Mesenchymal stem cell (in vitro differentiated cells and primary cell): ENCODE measurements around the gene ACTRT3.
A peak's percentile ranks its signal among the peaks of the same experiment; 100 is the strongest.

ENCODE experiments used
- DNase-seq: peaks from one replicate; pipeline ENCODE4 v3.0.0-alpha.2; 2013
- H2AFZ ChIP-seq: one replicate; pipeline ENCODE4 v1.6.1; 2013; ENCODE audit warnings: low read depth, mild to moderate bottlenecking, control low read depth, inconsistent platforms, low read length, moderate library complexity
- H2AK5ac ChIP-seq: 2 replicates; pipeline ENCODE4 v1.6.1; 2013; ENCODE audit warnings: low read length, moderate library complexity, mild to moderate bottlenecking, inconsistent platforms; ENCODE audit not compliant: severe bottlenecking
- H2BK120ac ChIP-seq: one replicate; pipeline ENCODE4 v1.6.1; 2013; ENCODE audit warnings: low read depth, mild to moderate bottlenecking, inconsistent platforms, low read length, moderate library complexity
- H2BK12ac ChIP-seq, 2 experiments: one replicate each; pipeline ENCODE4 v1.6.1; 2013; ENCODE audit warnings: inconsistent platforms in 2 of 2, low read length in 2 of 2, mild to moderate bottlenecking in 2 of 2, moderate library complexity in 2 of 2, control low read depth in 1 of 2
- H2BK15ac ChIP-seq: one replicate; pipeline ENCODE4 v1.6.1; 2013; ENCODE audit warnings: mild to moderate bottlenecking, low read depth, inconsistent platforms; ENCODE audit not compliant: poor library complexity, severe bottlenecking
- H2BK5ac ChIP-seq: 2 replicates; pipeline ENCODE4 v1.6.1; 2013; ENCODE audit warnings: low read depth, mild to moderate bottlenecking, low read length, control low read depth, inconsistent platforms; ENCODE audit not compliant: poor library complexity, severe bottlenecking
- H3K14ac ChIP-seq, 2 experiments: one replicate each; pipeline ENCODE4 v1.6.1; 2013; ENCODE audit warnings: inconsistent platforms in 2 of 2, low read length in 2 of 2, control low read depth in 1 of 2, mild to moderate bottlenecking in 1 of 2, moderate library complexity in 1 of 2
- H3K18ac ChIP-seq, 2 experiments: one replicate each; pipeline ENCODE4 v1.6.1; 2013; ENCODE audit warnings: inconsistent platforms in 2 of 2, low read length in 2 of 2, control low read depth in 1 of 2, low read depth in 1 of 2, mild to moderate bottlenecking in 1 of 2
- H3K23ac ChIP-seq, 2 experiments: one replicate each; pipeline ENCODE4 v1.6.1; 2013; ENCODE audit warnings: inconsistent platforms in 2 of 2, low read length in 2 of 2, mild to moderate bottlenecking in 2 of 2, moderate library complexity in 2 of 2, control low read depth in 1 of 2
- H3K27ac ChIP-seq: 2 replicates; pipeline ENCODE4 v1.5.1; 2013; ENCODE audit warnings: mild to moderate bottlenecking, moderate library complexity, low read length, control low read depth, inconsistent platforms; ENCODE audit not compliant: poor library complexity, severe bottlenecking
- H3K27me3 ChIP-seq, 2 experiments: 2 replicates each; pipeline versions ENCODE4 v1.6.1 to v1.7.0; 2013; ENCODE audit warnings: low read length in 2 of 2, mild to moderate bottlenecking in 2 of 2, moderate library complexity in 2 of 2, control low read depth in 1 of 2, inconsistent platforms in 1 of 2; ENCODE audit not compliant: control insufficient read depth in 1 of 2, insufficient read depth in 1 of 2
- H3K36me3 ChIP-seq, 2 experiments: 2 replicates each; pipeline versions ENCODE4 v1.6.1 to v1.7.0; 2013; ENCODE audit warnings: low read length in 2 of 2, control low read depth in 1 of 2, inconsistent platforms in 1 of 2, low read depth in 1 of 2, mild to moderate bottlenecking in 1 of 2; ENCODE audit not compliant: insufficient read depth in 2 of 2, control insufficient read depth in 1 of 2
- H3K4ac ChIP-seq, 2 experiments: one replicate each; pipeline ENCODE4 v1.6.1; 2013; ENCODE audit warnings: inconsistent platforms in 2 of 2, low read length in 2 of 2, mild to moderate bottlenecking in 2 of 2, moderate library complexity in 2 of 2, control low read depth in 1 of 2, low read depth in 1 of 2
- H3K4me1 ChIP-seq: 2 replicates; pipeline ENCODE4 v1.6.1; 2013; ENCODE audit warnings: low read depth, low read length, control low read depth; ENCODE audit not compliant: control insufficient read depth, insufficient read depth
- H3K4me2 ChIP-seq: 2 replicates; pipeline ENCODE4 v1.6.1; 2013; ENCODE audit warnings: low read length, mild to moderate bottlenecking, inconsistent platforms; ENCODE audit not compliant: poor library complexity, severe bottlenecking
- H3K4me3 ChIP-seq, 2 experiments: 2 replicates each; pipeline versions ENCODE4 v1.5.1 to v1.7.0; 2013; ENCODE audit warnings: low read length in 2 of 2, mild to moderate bottlenecking in 2 of 2, control low read depth in 1 of 2, low read depth in 1 of 2; ENCODE audit not compliant: insufficient read depth in 1 of 2
- H3K79me1 ChIP-seq: replicated peaks from 2 replicates; pipeline ENCODE4 v1.6.1; 2013; ENCODE audit warnings: mild to moderate bottlenecking, control low read depth, low read length, inconsistent platforms; ENCODE audit not compliant: poor library complexity, severe bottlenecking
- H3K9ac ChIP-seq: 2 replicates; pipeline ENCODE4 v1.7.0; 2013; ENCODE audit warnings: mild to moderate bottlenecking, low read length, moderate library complexity
- H3K9me3 ChIP-seq: 2 replicates; pipeline ENCODE4 v1.7.0; 2013; ENCODE audit warnings: mild to moderate bottlenecking, low read length; ENCODE audit not compliant: control insufficient read depth
- H4K8ac ChIP-seq: one replicate; pipeline ENCODE4 v1.6.1; 2013; ENCODE audit warnings: inconsistent platforms, mild to moderate bottlenecking, low read length, moderate library complexity
- H4K91ac ChIP-seq: one replicate; pipeline ENCODE4 v1.6.1; 2013; ENCODE audit warnings: mild to moderate bottlenecking, low read length, inconsistent platforms
- WGBS: methylation state at CpG from one replicate; pipeline ENCODE4 v1.1.7; 2013; ENCODE audit warnings: mixed read lengths; 5-methylcytosine and 5-hydroxymethylcytosine counted together

ACTRT3 gene

GRCh38 chr3:169772897-169773816, 3.8 kb upstream of the ACTRT3 start, which contains the start of gene MYNN:
Gene MYNN (plus strand): TSS chr3:169773396. CDS start chr3:169774296, 900 bp downstream.
- peak within 1 kb of the TSS; percentile 96 for H2AFZ ChIP-seq
- peak within 1 kb of the TSS; percentile 43 to 93 for H3K14ac ChIP-seq
- H3K4me1 ChIP-seq, result peaks cover 2% of the 10 kb centered on the region
- H3K4me2 ChIP-seq, result peak within 1 kb of the TSS; percentile 82
- peak within 1 kb of the TSS; percentile 13 for H2AK5ac ChIP-seq
- H3K23ac ChIP-seq, result peak within 1 kb of the TSS; percentile 77 to 94
- peak within 1 kb of the TSS; percentile 97 for H4K8ac ChIP-seq
- H3K18ac ChIP-seq, result peak within 1 kb of the TSS; percentile 95 to 98
- H3K4ac ChIP-seq, result peak within 1 kb of the TSS; percentile 75 to 84
- peak within 1 kb of the TSS; percentile 98 for H3K9ac ChIP-seq
- peak within 1 kb of the TSS; percentile 98 for H2BK15ac ChIP-seq
- peak within 1 kb of the TSS; percentile 49 for H2BK5ac ChIP-seq
- peak within 1 kb of the TSS in 1 of 2 experiments; percentile 42 for H2BK12ac ChIP-seq
- H3K4me3 ChIP-seq, result peak within 1 kb of the TSS; percentile 90 to 97
- peak within 1 kb of the TSS; percentile 94 for H2BK120ac ChIP-seq
- H3K27me3 ChIP-seq, result no peaks in the 10 kb centered on the region
- peaks cover 4 to 39% of the 10 kb centered on the region in 2 experiments for H3K36me3 ChIP-seq
- H3K9me3 ChIP-seq, result no peaks in the 10 kb centered on the region
- peak; percentile 95 for DNase-seq
- H3K27ac ChIP-seq, result peak within 1 kb of the TSS; percentile 92
- H3K79me1 ChIP-seq, result peaks cover 7% of the 10 kb centered on the region
- under 1% methylated on average over 56 of the region's 61 CpGs for WGBS
- H4K91ac ChIP-seq, result peak within 1 kb of the TSS; percentile 98

DNA sequence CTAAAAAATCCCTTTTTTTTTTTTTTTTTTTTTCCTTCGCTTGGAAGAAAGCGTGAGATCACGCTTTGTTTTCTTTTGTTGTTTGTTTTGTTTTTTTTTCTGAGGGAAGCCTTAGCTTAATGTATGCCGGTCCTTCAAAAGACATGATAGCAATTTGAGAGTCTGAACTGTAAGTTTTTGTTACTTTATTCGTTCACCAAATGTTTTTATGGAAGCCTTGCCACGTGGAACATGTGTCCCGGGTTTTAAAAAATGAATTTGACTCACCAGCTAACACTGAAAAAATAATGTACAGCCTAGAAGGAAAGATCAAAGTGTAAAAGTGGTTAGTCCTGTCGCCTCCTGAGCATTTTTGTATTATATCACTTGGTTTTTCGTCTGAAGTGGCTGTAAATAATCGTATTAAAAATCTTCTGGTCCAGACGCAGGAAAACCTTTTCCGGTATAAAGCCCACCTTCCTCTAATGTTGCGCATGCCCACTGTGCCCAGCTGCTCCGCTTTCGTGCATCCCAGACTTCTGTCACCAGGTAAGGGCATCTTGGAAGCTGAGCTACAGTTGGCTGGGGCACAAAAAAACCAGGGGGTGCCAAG, 3.0 kb upstream of the ACTRT3 start:
- Histone ChIP-seq H3K4me3 (peak overlapping the region; percentile 90 to 97), H3K9me3 (no peaks in the 10 kb centered on the region), H3K27me3 (no peaks in the 10 kb centered on the region), H2AK5ac (peak overlapping the region; percentile 13), H3K27ac (peak overlapping the region; percentile 92), H3K36me3 (peaks cover 4 to 38% of the 10 kb centered on the region in 2 experiments), H2BK15ac (no peak overlapping the region), H4K91ac (peak overlapping the region; percentile 30), H3K14ac (no peak overlapping the region), H3K4ac (peak overlapping the region in 1 of 2 experiments; percentile 75), H2AFZ (no peak overlapping the region), H3K4me2 (peak overlapping the region; percentile 82), H3K9ac (peak overlapping the region; percentile 98), H3K23ac (no peak overlapping the region), H3K79me1 (peaks cover 3% of the 10 kb centered on the region), H3K4me1 (peaks cover 2% of the 10 kb centered on the region), H3K18ac (peak overlapping the region in 1 of 2 experiments; percentile 98), H2BK120ac (peak overlapping the region; percentile 94), H2BK5ac (peak overlapping the region; percentile 26), H2BK12ac (no peak overlapping the region), H4K8ac (peak overlapping the region; percentile 97)
- DNase-seq, result peak; percentile 87
- WGBS, result 1% methylated on average over 15 of the region's 15 CpGs

- Histone ChIP-seq H3K4me1 (peaks cover 2% of the 10 kb centered on the region), H2BK12ac (no peak overlapping the region), H2BK15ac (no peak overlapping the region), H3K18ac (no peak overlapping the region), H3K4ac (no peak overlapping the region), H3K27ac (peak overlapping the region; percentile 72), H3K9ac (peak overlapping the region; percentile 98), H3K79me1 (peaks cover 3% of the 10 kb centered on the region), H3K14ac (no peak overlapping the region), H2AFZ (no peak overlapping the region), H3K4me2 (peak overlapping the region; percentile 86), H4K91ac (no peak overlapping the region), H3K4me3 (peak overlapping the region; percentile 59 to 97), H3K36me3 (peaks cover 4 to 31% of the 10 kb centered on the region in 2 experiments), H3K9me3 (no peaks in the 10 kb centered on the region), H2BK5ac (no peak overlapping the region), H4K8ac (no peak overlapping the region), H3K23ac (no peak overlapping the region), H3K27me3 (no peaks in the 10 kb centered on the region), H2BK120ac (no peak overlapping the region), H2AK5ac (no peak overlapping the region)
- peak; percentile 91 for DNase-seq
- WGBS, result 0% methylated on average over 20 of the region's 27 CpGs
These were observed 2.3 kb upstream of the ACTRT3 start for GRCh38 chr3:169771497-169772304.
